Right lobe of liver (tissue), 4 donors: ENCODE measurements around the gene LARP6.

Experiments used
- CTCF ChIP-seq, 4 donors: fragments of 200-600 bp in 3 of 4; fragments of 450-650 bp in 1 of 4; IDR thresholded peaks; one replicate each; pipeline versions ENCODE4 v1.5.1 to v1.8.0; 2016 to 2022; ENCODE audit warnings: antibody characterized with exemption in 4 of 4, mild to moderate bottlenecking in 2 of 4
- POLR2A ChIP-seq: fragments of 450-650 bp; IDR thresholded peaks from one replicate; pipeline ENCODE4 v1.6.1; 2017; ENCODE audit warnings: antibody characterized with exemption, mild to moderate bottlenecking
- donor health status: DM: no; HTN: no; CAD: no.
- donor health status: DM: no; HTN: no; CAD: no.
- donor health status: DM: no; HTN: yes; CAD: no.

- TF ChIP-seq POLR2A (no peak), CTCF (IDR thresholded peaks at IDR 0.05) (no peak)
Measured at GRCh38 chr15:70793694-70794093, 60.3 kb downstream of the LARP6 start.
